GM21526 (cell line): ENCODE measurements around the gene ATP5MC2.

Experiments
- ATAC-seq: cut with Tn5 transposase; IDR thresholded peaks from one replicate; pipeline ENCODE4 v1.9.1; 2021; ENCODE audit warnings: moderate library complexity; ENCODE audit not compliant: unreplicated experiment, low FRiP score

ATP5MC2 gene

DNA sequence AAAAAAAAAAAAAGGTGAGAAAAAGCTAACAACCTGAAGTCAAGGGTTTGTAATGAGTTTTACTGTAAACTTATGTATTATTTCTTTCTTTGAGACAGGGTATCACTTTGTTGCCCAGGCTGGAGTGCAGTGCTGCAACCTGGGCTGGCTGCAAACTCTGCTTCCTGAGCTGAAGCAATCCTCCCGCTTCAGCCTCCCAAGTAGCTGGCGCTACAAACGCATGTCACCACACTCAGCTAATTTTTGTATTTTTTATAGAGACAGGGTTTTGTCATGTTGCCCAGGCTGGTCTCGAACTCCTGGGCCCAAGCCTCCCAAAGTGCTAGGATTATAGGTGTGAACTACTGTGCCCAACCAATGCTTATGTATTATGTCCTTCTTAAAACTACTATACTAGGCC lies 58.9 kb downstream of the ATP5MC2 start:
- no peak for ATAC-seq
